Pancreas (tissue), 10 donors: ENCODE results near the gene TXNDC15. TPM values are rescaled to one million over a fixed set of nuclear protein-coding genes. Genes with fewer than 3 reads are reported as not detected.

Experiments used
- ATAC-seq, 4 donors: fragments of 200-7000 bp; cut with Tn5 transposase; one replicate each; pipeline versions ENCODE4 v1.8.0 to v1.9.1; 2020; ENCODE audit warnings: mild to moderate bottlenecking in 4 of 4, moderate library complexity in 4 of 4
- DNase-seq, 6 donors: peaks; one replicate each; pipeline ENCODE4 v3.0.0-alpha.2; 2020
- FAIRE-seq: peaks from 2 replicates; lab custom pipeline; 2012; peaks lifted over from hg19 to GRCh38; lab: Jason Lieb, UNC
- H3K27ac ChIP-seq, 4 donors: fragments of 200-600 bp; sonication (generic); 1 replicate in 3 of 4; 2 replicates in 1 of 4; pipeline versions ENCODE4 v1.5.0 to v1.8.0; 2020
- H3K27me3 ChIP-seq, 4 donors: fragments of 200-600 bp; one replicate each; pipeline ENCODE4 v1.8.0; 2021
- H3K36me3 ChIP-seq, 3 donors: fragments of 200-600 bp; sonication (generic) in 1 of 3; one replicate each; pipeline versions ENCODE4 v1.5.0 to v1.8.0; 2020 to 2021
- H3K4me1 ChIP-seq, 3 donors: fragments of 200-600 bp; one replicate each; pipeline ENCODE4 v1.8.0; 2021
- H3K4me3 ChIP-seq, 4 donors: fragments of 200-600 bp; sonication (generic) in 2 of 4; one replicate each; pipeline versions ENCODE4 v1.5.0 to v1.8.0; 2020 to 2021
- H3K9me3 ChIP-seq, 4 donors: fragments of 200-600 bp; one replicate each; pipeline ENCODE4 v1.8.0; 2021
- CTCF ChIP-seq, 4 donors: fragments of 200-600 bp; sonication (generic) in 3 of 4; IDR thresholded peaks; one replicate each; pipeline versions ENCODE4 v1.5.0 to v1.8.0; 2021; ENCODE audit warnings: antibody characterized with exemption in 4 of 4
- WGBS, 2 donors: extraction: QIAGEN DNeasy Blood & Tissue Kit; methylation state at CpG; one replicate each; pipeline ENCODE4 v1.1.7; 2013; 5-methylcytosine and 5-hydroxymethylcytosine counted together
- intact Hi-C, 3 donors: fragments of 100-400 bp; cut with DNase I; formaldehyde crosslinking; loops; one replicate each; pipeline versions ENCODE4 v1.11.1 to v1.14.2; 2022
- polyA plus RNA-seq, 2 donors: library from polyadenylated mRNA; stranded (reverse); fragments of 200-250 nt; gene quantifications; one replicate each; pipeline ENCODE4 v1.2.3, GENCODE V29; 2013
- total RNA-seq, 6 donors: library from RNA; stranded (reverse); fragmentation: NEBNext Ultra II Directional in 4 of 6; extraction: Animal tissue kit (Norgen Biotek cat#: 25700) in 4 of 6; gene quantifications; one replicate each; pipeline versions ENCODE4 v1.2.1 to v1.2.4, GENCODE V29; 2021 to 2023
- donor health status: healthy with polysubstance abuse.
- donor health status: DM: no; HTN: no; CAD: no; lungs with moderate emphysema.
- donor health status: DM: no; HTN: no; CAD: no.
- donor health status: control.
- donor health status: control.
- donor health status: Bipolar disorder and iron deficiency.
- donor health status: DM: yes; HTN: yes; CAD: no.
- donor health status: DM: no; HTN: no; CAD: no.
- donor health status: DM: no; HTN: no; CAD: no.
- donor health status: DM: yes; HTN: yes; CAD: no.

TXNDC15 gene
- total and polyA plus RNA-seq, 8 donors, result 26.2 to 61.5 (median 34.2) TPM

DNA sequence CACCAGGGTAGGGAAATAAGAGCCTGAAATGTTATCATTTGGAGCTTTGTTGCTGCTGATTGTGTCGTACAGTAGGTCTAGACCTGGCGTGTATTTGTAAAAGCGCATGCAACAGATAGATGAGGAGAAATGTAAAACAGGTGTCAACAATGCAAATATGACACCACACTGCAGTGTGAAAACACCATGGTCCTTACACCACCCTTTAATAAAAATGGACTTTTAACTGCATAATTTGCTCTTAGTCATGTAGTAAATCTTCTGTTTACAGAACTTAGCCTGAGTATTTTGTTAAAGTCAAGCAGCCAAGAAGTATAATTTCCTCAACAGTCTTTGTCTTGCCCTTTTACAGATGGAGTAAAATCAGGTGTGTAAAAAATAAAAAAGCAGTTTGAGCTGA, 44.7 kb downstream of the TXNDC15 start:
- no peak for TF ChIP-seq CTCF (IDR thresholded peaks at IDR 0.05)
- FAIRE-seq (no peak), ATAC-seq (no peak), DNase-seq (no peak)
- 88 to 92% methylated on average over 3 of the region's 3 CpGs for WGBS, 2 donors
- H3K4me1 ChIP-seq, result peaks cover 0 to 5% (median 0%) of the 10 kb centered on the region in 3 donors
- intact Hi-C loops, result loop anchor here in 1 of 3 donors (10.0 kb wide), 1 partner anchor 266 kb away; no protein-coding TSS in a partner anchor
- no peak overlapping the region for H3K4me3 ChIP-seq
- no peaks in the 10 kb centered on the region for H3K9me3 ChIP-seq
- H3K27me3 ChIP-seq, result no peaks in the 10 kb centered on the region
- H3K36me3 ChIP-seq, result peaks cover 0 to 11% (median 0%) of the 10 kb centered on the region in 3 donors
- H3K27ac ChIP-seq, result no peak overlapping the region

- ATAC-seq (no peak), FAIRE-seq (no peak), DNase-seq (no peak)
- no peaks in the 10 kb centered on the region for H3K27me3 ChIP-seq
- peaks cover 0 to 5% (median 0%) of the 10 kb centered on the region in 3 donors for H3K4me1 ChIP-seq
- H3K9me3 ChIP-seq, result no peaks in the 10 kb centered on the region
- 94 to 95% methylated on average over 9 of the region's 9 CpGs for WGBS, 2 donors
- H3K4me3 ChIP-seq, result no peak overlapping the region
- H3K27ac ChIP-seq, result no peak overlapping the region
- intact Hi-C loops, result no loop called here
- no peak for TF ChIP-seq CTCF (IDR thresholded peaks at IDR 0.05)
- H3K36me3 ChIP-seq, result no peaks in the 10 kb centered on the region
These were observed 46.8 kb downstream of the TXNDC15 start for GRCh38 chr5:134920848-134921575.

- DNase-seq (no peak), ATAC-seq (no peak), FAIRE-seq (no peak)
- 96 to 100% methylated on average over 3 of the region's 3 CpGs for WGBS, 2 donors
- H3K27me3 ChIP-seq, result no peaks in the 10 kb centered on the region
- no peak for TF ChIP-seq CTCF (IDR thresholded peaks at IDR 0.05)
- H3K4me1 ChIP-seq, result no peaks in the 10 kb centered on the region
- peaks cover 0 to 5% (median 0%) of the 10 kb centered on the region in 3 donors for H3K36me3 ChIP-seq
- H3K9me3 ChIP-seq, result no peaks in the 10 kb centered on the region
- no peak overlapping the region for H3K27ac ChIP-seq
- H3K4me3 ChIP-seq, result no peak overlapping the region
- intact Hi-C loops, result no loop called here
These were observed 58.3 kb downstream of the TXNDC15 start for GRCh38 chr5:134932508-134932907.

DNA sequence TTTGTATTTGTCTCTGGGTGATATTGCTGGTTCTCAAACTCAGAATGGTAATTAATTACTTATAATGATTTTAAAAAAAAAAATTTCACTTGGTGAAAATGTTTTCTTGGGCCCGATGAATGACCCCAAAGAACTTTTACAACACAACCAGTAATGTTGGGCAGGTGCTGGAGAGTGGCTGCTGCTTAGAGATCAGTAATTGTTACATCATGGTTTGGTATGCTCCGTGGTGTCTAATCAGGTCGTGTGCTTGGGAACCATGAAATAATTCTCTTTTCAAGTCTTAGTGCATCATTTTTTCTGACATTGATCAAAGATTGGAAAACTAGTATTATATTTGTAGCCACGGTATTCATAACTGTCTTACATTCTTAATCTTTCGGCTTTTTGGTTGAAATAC, 60.0 kb downstream of the TXNDC15 start:
- FAIRE-seq (no peak), ATAC-seq (no peak), DNase-seq (no peak)
- Histone ChIP-seq H3K4me3 (no peak overlapping the region), H3K36me3 (peaks cover 0 to 15% (median 0%) of the 10 kb centered on the region in 3 donors), H3K9me3 (no peaks in the 10 kb centered on the region), H3K27me3 (no peaks in the 10 kb centered on the region), H3K4me1 (no peaks in the 10 kb centered on the region), H3K27ac (no peak overlapping the region)
- 90 to 92% methylated on average over 5 of the region's 5 CpGs for WGBS, 2 donors
- no peak for TF ChIP-seq CTCF (IDR thresholded peaks at IDR 0.05)
- intact Hi-C loops, result no loop called here
